H1 (cell line): ENCODE results near the gene TCF7L1. TPM values are rescaled to one million over a fixed set of nuclear protein-coding genes. Genes with fewer than 3 reads are reported as not detected.

Experiments
- CTCF ChIA-PET: fragments of 300-600 bp; sonication (Branson Sonifier 250); formaldehyde crosslinking; loops from one replicate; lab custom pipeline; 2021; ENCODE audit not compliant: partially characterized antibody; lab: Charles Lee
- POLR2A ChIA-PET: fragments of 300-600 bp; sonication (Branson Sonifier 250); formaldehyde crosslinking; loops from one replicate; lab custom pipeline; 2021; ENCODE audit warnings: inconsistent platforms; ENCODE audit not compliant: partially characterized antibody; lab: Charles Lee
- DNase-seq, 2 experiments: peaks; one replicate each; pipeline versions ENCODE4 v3.0.0 to v3.0.0-alpha.2; 2010 to 2022; ENCODE audit warnings: low spot score in 2 of 2, low read depth in 1 of 2, mixed read lengths in 1 of 2
- FAIRE-seq: peaks from 2 replicates; lab custom pipeline; 2011; peaks lifted over from hg19 to GRCh38; lab: Jason Lieb, UNC
- H2AFZ ChIP-seq: 2 replicates; pipeline ENCODE4 v1.8.1; 2012; ENCODE audit warnings: low read length, inconsistent platforms
- H2AK5ac ChIP-seq: 2 replicates; pipeline ENCODE4 v1.6.1; 2013; ENCODE audit warnings: low read depth, low read length
- H2BK120ac ChIP-seq: replicated peaks from 2 replicates; pipeline ENCODE3; 2013; ENCODE audit warnings: low read depth, low read length, inconsistent platforms
- H2BK12ac ChIP-seq: 2 replicates; pipeline ENCODE4 v1.6.1; 2013; ENCODE audit warnings: low read depth, low read length
- H2BK15ac ChIP-seq: 2 replicates; pipeline ENCODE4 v1.6.1; 2013; ENCODE audit warnings: low read length
- H2BK20ac ChIP-seq: 2 replicates; pipeline ENCODE4 v1.6.1; 2013; ENCODE audit warnings: low read length
- H2BK5ac ChIP-seq: 2 replicates; pipeline ENCODE4 v1.6.1; 2013; ENCODE audit warnings: low read depth, low read length
- H3K14ac ChIP-seq: 2 replicates; pipeline ENCODE4 v1.6.1; 2013; ENCODE audit warnings: inconsistent platforms; ENCODE audit not compliant: insufficient read length
- H3K18ac ChIP-seq: 2 replicates; pipeline ENCODE4 v1.6.1; 2013; ENCODE audit warnings: low read length; ENCODE audit errors: extremely low read depth
- H3K23ac ChIP-seq: 2 replicates; pipeline ENCODE4 v1.6.1; 2013; ENCODE audit warnings: inconsistent platforms; ENCODE audit not compliant: insufficient read length
- H3K23me2 ChIP-seq: 2 replicates; pipeline ENCODE4 v1.6.1; 2013; ENCODE audit warnings: low read depth, low read length
- H3K27ac ChIP-seq: 2 replicates; pipeline ENCODE4 v1.6.1; 2011; ENCODE audit warnings: low read depth, low read length, inconsistent platforms
- H3K27me3 ChIP-seq, 4 experiments: replicated peaks in 1 of 4; 1 replicate in 1 of 4; 2 replicates in 3 of 4; pipeline versions ENCODE4 v1.6.1 to v1.8.1; 2011 to 2013; ENCODE audit warnings: low read length in 3 of 4, mild to moderate bottlenecking in 3 of 4, inconsistent platforms in 2 of 4, mixed read lengths in 2 of 4, moderate library complexity in 1 of 4; ENCODE audit not compliant: control insufficient read depth in 3 of 4, insufficient read depth in 3 of 4; ENCODE audit errors: extremely low read depth in 1 of 4
- H3K36me3 ChIP-seq, 4 experiments: 2 replicates each; pipeline versions ENCODE4 v1.6.1 to v1.8.1; 2011 to 2013; ENCODE audit warnings: mild to moderate bottlenecking in 4 of 4, low read length in 3 of 4, moderate library complexity in 2 of 4, control low read depth in 1 of 4, inconsistent platforms in 1 of 4; ENCODE audit not compliant: insufficient read depth in 4 of 4, control insufficient read depth in 2 of 4
- H3K4ac ChIP-seq: replicated peaks from 2 replicates; pipeline ENCODE3; 2013; ENCODE audit warnings: low read length, low read depth, mixed read lengths, inconsistent platforms; ENCODE audit not compliant: insufficient read length
- H3K4me1 ChIP-seq, 4 experiments: replicated peaks in 1 of 4; 1 replicate in 1 of 4; 2 replicates in 3 of 4; pipeline versions ENCODE4 v1.6.1 to v1.8.1; 2011 to 2013; ENCODE audit warnings: low read length in 3 of 4, inconsistent platforms in 2 of 4, mixed read lengths in 1 of 4; ENCODE audit not compliant: insufficient read depth in 4 of 4, control insufficient read depth in 3 of 4
- H3K4me2 ChIP-seq, 2 experiments: 2 replicates each; pipeline versions ENCODE4 v1.6.1 to v1.8.1; 2011 to 2013; ENCODE audit warnings: low read depth in 2 of 2, low read length in 2 of 2, control low read depth in 1 of 2, inconsistent platforms in 1 of 2, mild to moderate bottlenecking in 1 of 2; ENCODE audit not compliant: insufficient read depth in 1 of 2
- H3K4me3 ChIP-seq, 4 experiments: fragments of 200-600, 300-600 bp in 1 of 4; sonication (generic), shearing (Covaris generic), sonication (Bioruptor Twin) in 1 of 4; 2 replicates each; pipeline versions ENCODE4 v1.5.1 to v1.8.1; 2011 to 2016; ENCODE audit warnings: low read length in 4 of 4, low read depth in 3 of 4, control low read depth in 2 of 4, inconsistent platforms in 2 of 4, mild to moderate bottlenecking in 2 of 4, mixed read lengths in 1 of 4, moderate library complexity in 1 of 4; ENCODE audit not compliant: insufficient read depth in 2 of 4; ENCODE audit errors: extremely low read depth in 1 of 4
- H3K56ac ChIP-seq: replicated peaks from 2 replicates; pipeline ENCODE3; 2013; ENCODE audit warnings: low read depth, mild to moderate bottlenecking, mixed read lengths, low read length, inconsistent platforms; ENCODE audit not compliant: insufficient read length
- H3K79me1 ChIP-seq: 2 replicates; pipeline ENCODE4 v1.6.1; 2013; ENCODE audit warnings: low read depth, low read length, control low read depth
- H3K79me2 ChIP-seq, 2 experiments: 2 replicates each; pipeline versions ENCODE4 v1.6.1 to v1.8.1; 2012 to 2013; ENCODE audit warnings: low read length in 2 of 2, mild to moderate bottlenecking in 2 of 2, inconsistent platforms in 1 of 2; ENCODE audit not compliant: insufficient read depth in 2 of 2, control insufficient read depth in 1 of 2
- H3K9ac ChIP-seq, 4 experiments: replicated peaks in 1 of 4; 1 replicate in 1 of 4; 2 replicates in 3 of 4; pipeline versions ENCODE4 v1.6.1 to v1.8.1; 2011 to 2013; ENCODE audit warnings: low read depth in 3 of 4, low read length in 3 of 4, control low read depth in 2 of 4, mild to moderate bottlenecking in 2 of 4, moderate library complexity in 2 of 4, inconsistent platforms in 1 of 4; ENCODE audit errors: extremely low read depth in 1 of 4
- H3K9me3 ChIP-seq, 2 experiments: 2 replicates each; pipeline versions ENCODE4 v1.6.1 to v1.8.1; 2012 to 2013; ENCODE audit warnings: mild to moderate bottlenecking in 2 of 2, moderate library complexity in 2 of 2, control low read depth in 1 of 2, inconsistent platforms in 1 of 2, low read depth in 1 of 2, low read length in 1 of 2, mixed read lengths in 1 of 2; ENCODE audit not compliant: insufficient read depth in 2 of 2
- H4K20me1 ChIP-seq, 2 experiments: replicated peaks in 1 of 2; 2 replicates each; pipeline versions ENCODE3 to v1.8.1; 2011 to 2013; ENCODE audit warnings: inconsistent platforms in 2 of 2, low read length in 2 of 2, mild to moderate bottlenecking in 1 of 2; ENCODE audit not compliant: insufficient read depth in 2 of 2, control insufficient read depth in 1 of 2
- H4K5ac ChIP-seq: 2 replicates; pipeline ENCODE4 v1.6.1; 2013; ENCODE audit warnings: low read length, low read depth, mixed read lengths, inconsistent platforms; ENCODE audit not compliant: insufficient read length
- H4K8ac ChIP-seq: 2 replicates; pipeline ENCODE4 v1.8.0; 2013; ENCODE audit warnings: mild to moderate bottlenecking, moderate library complexity, low read length, inconsistent platforms; ENCODE audit not compliant: insufficient read depth; ENCODE audit errors: extremely low read depth
- H4K91ac ChIP-seq: replicated peaks from 2 replicates; pipeline ENCODE3; 2013; ENCODE audit warnings: low read length, mixed read lengths, inconsistent platforms; ENCODE audit not compliant: insufficient read length
- NRF1 ChIP-seq: IDR thresholded peaks from 2 replicates; pipeline ENCODE4 v1.6.1; 2011; ENCODE audit warnings: mild to moderate bottlenecking, low read depth, low read length, improper control_type of control experiment
- WGBS, 2 experiments: shearing (Covaris generic) in 1 of 2; methylation state at CpG; one replicate each; pipeline versions ENCODE4 v1.1.6 to v1.1.7; 2013 to 2015; ENCODE audit warnings: low lambda C conversion rate in 2 of 2, mixed read lengths in 2 of 2, inconsistent platforms in 1 of 2, low coverage in 1 of 2, missing lambda C conversion rate in 1 of 2; ENCODE audit not compliant: insufficient replicate concordance in 2 of 2, insufficient coverage in 1 of 2, insufficient read length in 1 of 2; ENCODE audit errors: extremely low coverage in 1 of 2, missing lambda C conversion rate in 1 of 2; 5-methylcytosine and 5-hydroxymethylcytosine counted together
- polyA plus RNA-seq, 7 experiments: library from polyadenylated mRNA; depleted of rRNA in 3 of 7; stranded (reverse) in 5 of 7; unstranded in 2 of 7; fragments of >200 nt in 5 of 7; fragments of 200-250 nt in 2 of 7; gene quantifications; 1 replicate in 5 of 7; 2 replicates in 1 of 7; 4 replicates in 1 of 7; pipeline versions ENCODE4 v1.2.1 to v1.2.3, GENCODE V29; 2011 to 2013; ENCODE audit warnings: missing spikeins in 2 of 7, mixed read lengths in 2 of 7
- total RNA-seq: library from RNA; stranded (reverse); fragmentation: NEBNext Ultra II Directional; extraction: Animal tissue kit (Norgen Biotek cat#: 25700); gene quantifications from 2 replicates; pipeline ENCODE4 v1.2.1, GENCODE V29; 2021

Gene TCF7L1
- total and polyA plus RNA-seq, 2 of the 8 experiments (the other 6 are each of a cell fraction or from before 2014, with no cell fraction given) = 27.5 to 108 TPM

- Histone ChIP-seq H4K8ac (no peak overlapping the region), H2BK20ac (no peak overlapping the region), H3K23me2 (no peaks in the 10 kb centered on the region), H3K27ac (no peak overlapping the region), H3K27me3 (no peaks in the 10 kb centered on the region; a peak in 1 of 7 replicates), H3K4me3 (no peak overlapping the region), H2BK120ac (no peak overlapping the region), H3K79me2 (peaks cover 17 to 99% of the 10 kb centered on the region in 2 experiments), H2BK12ac (no peak overlapping the region), H2BK5ac (no peak overlapping the region), H4K5ac (no peak overlapping the region), H2AK5ac (no peak overlapping the region), H3K36me3 (peaks cover 0 to 8% (median 0%) of the 10 kb centered on the region in 4 experiments; a peak in 2 of 8 replicates), H3K56ac (no peak overlapping the region), H3K18ac (no peak overlapping the region), H3K4me1 (peaks cover 14 to 33% (median 27%) of the 10 kb centered on the region in 4 experiments), H3K4ac (no peak overlapping the region), H2AFZ (no peak overlapping the region), H3K79me1 (peaks cover 27% of the 10 kb centered on the region), H3K9ac (no peak overlapping the region; a peak in 1 of 7 replicates), H3K14ac (no peak overlapping the region), H4K91ac (no peak overlapping the region), H3K9me3 (no peaks in the 10 kb centered on the region), H3K4me2 (no peak overlapping the region), H4K20me1 (peaks cover 48 to 54% of the 10 kb centered on the region in 2 experiments), H3K23ac (no peak overlapping the region), H2BK15ac (no peak overlapping the region)
- FAIRE-seq = no peak
- CTCF ChIA-PET = interaction anchor here (0.8 to 6.8 kb wide), 7 partner anchors 8 to 92 kb away, joined by 3 to 57 read pairs (median 5); no protein-coding TSS in a partner anchor
- WGBS, 2 experiments = 94% methylated on average over 9 of the region's 9 CpGs; no CpG with 5 or more reads in 1 of the 2 experiments
- no peak for DNase-seq
- TF ChIP-seq NRF1 = no peak
- POLR2A ChIA-PET = interaction anchor here (0.6 to 3.1 kb wide), 7 partner anchors 11 to 127 kb away, joined by 3 to 13 read pairs (median 3); no protein-coding TSS in a partner anchor
These were observed 32.0 kb downstream of the TCF7L1 start for GRCh38 chr2:85165088-85165690.
